GM19023 (cell line): Measurements from ENCODE around the gene HLA-F.

ENCODE experiments used
- ATAC-seq: cut with Tn5 transposase; IDR thresholded peaks from one replicate; pipeline ENCODE4 v1.9.1; 2021; ENCODE audit warnings: mild to moderate bottlenecking, moderate library complexity; ENCODE audit not compliant: unreplicated experiment

HLA-F gene

DNA sequence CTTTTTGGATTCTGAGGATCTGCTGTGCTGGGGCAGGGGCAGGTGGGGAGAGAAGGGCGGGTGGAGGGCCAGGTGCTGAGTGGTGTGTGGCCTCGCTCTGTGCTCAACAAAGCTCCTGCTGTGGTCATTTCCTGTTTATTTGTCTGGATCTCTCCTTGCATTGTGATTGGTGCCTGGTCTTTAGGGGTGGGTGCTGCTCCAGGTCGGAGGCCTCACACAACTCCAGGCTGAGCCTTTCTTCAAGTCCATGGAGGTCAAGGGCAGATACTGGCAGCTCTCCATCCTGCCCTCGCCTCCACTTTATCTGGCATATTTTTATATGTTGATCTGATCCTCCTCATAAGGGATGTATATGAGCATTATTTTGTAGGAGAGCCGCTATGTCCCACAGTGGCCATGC lies 36.2 kb downstream of the HLA-F start:
- ATAC-seq: no peak

- no peak for ATAC-seq
Measured at GRCh38 chr6:29760328-29760727, 37.1 kb downstream of the HLA-F start.

GRCh38 chr6:29762051-29762450 lies 38.8 kb downstream of the HLA-F start:
- no peak for ATAC-seq

DNA sequence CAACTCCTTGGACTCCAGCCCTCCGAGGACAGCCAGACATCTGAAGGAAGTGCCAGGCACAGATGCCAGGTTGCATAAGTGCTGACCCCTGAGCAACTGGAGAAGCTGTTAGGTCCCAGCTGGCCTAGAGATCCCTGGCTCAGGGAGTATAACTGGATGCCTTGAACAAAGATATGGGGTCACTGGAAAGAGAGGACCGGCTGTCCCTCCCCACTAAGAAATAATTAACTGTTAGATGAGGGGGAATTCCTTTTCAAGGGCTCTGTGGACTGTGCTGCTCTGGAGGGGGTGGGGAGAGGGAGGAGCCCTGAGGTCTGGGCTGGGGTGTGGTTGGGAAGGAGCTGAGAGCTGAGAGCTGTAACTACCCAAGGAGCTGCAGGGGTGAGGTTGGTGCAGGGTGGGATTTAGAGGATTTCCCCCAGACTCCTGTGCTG lies 39.6 kb downstream of the HLA-F start:
- ATAC-seq: no peak

- ATAC-seq: no peak
Measured at GRCh38 chr6:29763491-29764289, 40.5 kb downstream of the HLA-F start.

DNA sequence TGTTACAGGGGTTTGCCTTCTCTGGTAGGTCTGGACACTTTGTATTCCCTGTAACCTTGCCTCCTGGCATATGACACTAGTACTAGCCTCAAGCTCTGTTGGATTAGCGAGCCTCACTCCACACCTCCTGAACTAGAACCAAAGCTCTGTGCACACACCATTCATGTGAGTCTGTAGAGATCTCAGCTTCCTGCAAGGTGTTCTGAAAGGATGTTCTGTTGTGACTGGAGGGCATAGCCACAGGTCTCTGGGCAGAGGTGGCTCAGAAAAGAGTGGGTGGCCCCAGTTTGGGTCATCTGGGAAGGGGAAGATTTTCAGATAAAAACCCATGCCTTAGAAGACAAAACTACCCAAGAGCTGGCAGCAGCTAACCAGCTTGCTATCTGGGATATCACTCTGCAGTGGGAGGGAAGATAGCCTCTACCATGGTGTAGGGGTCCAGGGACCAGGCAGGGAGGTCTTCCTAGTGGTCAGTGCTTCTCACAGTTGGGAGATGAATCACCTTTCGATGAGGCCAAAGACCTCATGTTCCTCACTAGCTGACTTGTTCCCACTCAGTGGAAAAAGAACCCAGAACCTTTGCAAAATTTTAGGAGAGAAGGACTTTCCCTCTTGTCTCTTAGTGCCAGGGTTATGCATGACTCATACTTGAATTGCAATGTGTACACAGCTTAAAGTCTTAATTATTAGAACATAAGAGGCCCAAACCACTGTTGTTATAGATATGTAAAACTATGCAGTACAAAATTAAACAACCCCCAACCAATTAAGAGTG lies 41.4 kb downstream of the HLA-F start:
- no peak for ATAC-seq

GRCh38 chr6:29769336-29769735 lies 46.1 kb downstream of the HLA-F start:
- ATAC-seq: no peak

GRCh38 chr6:29770306-29770705 lies 47.1 kb downstream of the HLA-F start:
- no peak for ATAC-seq

DNA sequence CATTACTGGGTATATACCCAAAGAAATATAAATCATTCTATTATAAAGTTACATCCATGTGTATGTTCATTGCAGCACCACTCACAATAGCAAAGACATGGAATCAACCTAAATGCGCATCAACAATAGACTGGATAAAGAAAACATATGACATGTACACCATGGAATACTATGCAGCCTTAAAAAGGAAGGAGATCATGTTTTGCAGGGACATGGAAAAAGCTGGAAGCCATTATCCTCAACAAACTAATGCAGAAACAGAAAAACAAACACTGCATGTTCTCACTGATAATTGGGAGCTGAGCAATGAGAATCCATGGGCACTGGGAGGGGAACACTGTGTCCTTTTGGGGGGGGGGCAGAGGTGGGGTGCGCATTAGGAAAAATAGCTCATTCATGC lies 53.5 kb downstream of the HLA-F start:
- ATAC-seq: no peak
